CD8-positive, alpha-beta memory T cell (primary cell): ENCODE results near the gene PCDHGA1. TPM values are rescaled to one million over a fixed set of nuclear protein-coding genes. Genes with fewer than 3 reads are reported as not detected.
"Not testable (repeated sequence)": the region's sequence is repeated elsewhere in the genome, so short reads cannot be mapped to it uniquely, and the experiment has no call there.

Experiments used
- CTCF ChIA-PET: fragments of 350-600 bp; sonication (Branson Sonifier 250); formaldehyde crosslinking; loops from one replicate; lab custom pipeline; 2021; ENCODE audit warnings: antibody characterized with exemption; lab: Charles Lee
- POLR2A ChIA-PET: fragments of 350-600 bp; sonication (Branson Sonifier 250); formaldehyde crosslinking; loops from one replicate; lab custom pipeline; 2021; ENCODE audit warnings: antibody characterized with exemption; lab: Charles Lee
- DNase-seq, 5 donors: peaks; one replicate each; pipeline versions ENCODE4 v3.0.0 to v3.0.0-alpha.2; 2020 to 2022; ENCODE audit warnings: mixed read lengths in 1 of 5
- H3K27ac ChIP-seq: one replicate; pipeline ENCODE4 v1.7.0; 2013; ENCODE audit warnings: low read depth, mild to moderate bottlenecking, low read length, moderate library complexity
- H3K27me3 ChIP-seq: 2 replicates; pipeline ENCODE4 v1.7.0; 2013; ENCODE audit warnings: low read length, mild to moderate bottlenecking; ENCODE audit not compliant: insufficient read depth, poor library complexity, severe bottlenecking
- H3K36me3 ChIP-seq: 2 replicates; pipeline ENCODE4 v1.7.0; 2013; ENCODE audit warnings: mild to moderate bottlenecking, low read length, moderate library complexity; ENCODE audit not compliant: insufficient read depth
- H3K4me1 ChIP-seq: 2 replicates; pipeline ENCODE4 v1.7.0; 2013; ENCODE audit warnings: mild to moderate bottlenecking, low read length, moderate library complexity; ENCODE audit not compliant: insufficient read depth
- H3K4me3 ChIP-seq: 2 replicates; pipeline ENCODE4 v1.7.0; 2013; ENCODE audit warnings: mild to moderate bottlenecking, low read length
- H3K9me3 ChIP-seq: 2 replicates; pipeline ENCODE4 v1.7.0; 2013; ENCODE audit warnings: mild to moderate bottlenecking, low read length
- H3K27ac Mint-ChIP-seq, 8 donors: one replicate each; pipeline ENCODE4 v1.8.0; 2020 to 2021; ENCODE audit warnings: mixed read lengths in 8 of 8, mild to moderate bottlenecking in 6 of 8, inconsistent platforms in 3 of 8, moderate library complexity in 3 of 8
- H3K27me3 Mint-ChIP-seq, 2 donors: one replicate each; pipeline ENCODE4 v1.8.0; 2020 to 2021; ENCODE audit warnings: mixed read lengths in 2 of 2, mild to moderate bottlenecking in 1 of 2, moderate library complexity in 1 of 2
- H3K36me3 Mint-ChIP-seq, 3 donors: one replicate each; pipeline ENCODE4 v1.8.0; 2020 to 2021; ENCODE audit warnings: mixed read lengths in 3 of 3, inconsistent platforms in 1 of 3, mild to moderate bottlenecking in 1 of 3
- H3K4me1 Mint-ChIP-seq, 3 donors: one replicate each; pipeline ENCODE4 v1.8.0; 2020 to 2021; ENCODE audit warnings: mixed read lengths in 3 of 3, inconsistent platforms in 1 of 3, mild to moderate bottlenecking in 1 of 3
- H3K4me3 Mint-ChIP-seq, 7 donors: one replicate each; pipeline ENCODE4 v1.8.0; 2020 to 2021; ENCODE audit warnings: mixed read lengths in 7 of 7, mild to moderate bottlenecking in 6 of 7, moderate library complexity in 4 of 7, inconsistent platforms in 2 of 7
- H3K9me3 Mint-ChIP-seq, 5 donors: one replicate each; pipeline ENCODE4 v1.8.0; 2020 to 2022; ENCODE audit warnings: mixed read lengths in 5 of 5, mild to moderate bottlenecking in 3 of 5, moderate library complexity in 2 of 5, inconsistent platforms in 1 of 5
- polyA plus RNA-seq: library from polyadenylated mRNA; unstranded; fragments of 300-500 nt; fragmentation: Illumina TruSeq; gene quantifications from one replicate; pipeline ENCODE4 v1.2.3, GENCODE V29; 2021
- total RNA-seq, 2 experiments: library from RNA; stranded (reverse); gene quantifications; one replicate each; pipeline ENCODE4 v1.2.3, GENCODE V29; 2021

Gene PCDHGA1
- total and polyA plus RNA-seq, 3 experiments from 2014 or later = 0.07 to 0.09 TPM; not detected in 1

DNA sequence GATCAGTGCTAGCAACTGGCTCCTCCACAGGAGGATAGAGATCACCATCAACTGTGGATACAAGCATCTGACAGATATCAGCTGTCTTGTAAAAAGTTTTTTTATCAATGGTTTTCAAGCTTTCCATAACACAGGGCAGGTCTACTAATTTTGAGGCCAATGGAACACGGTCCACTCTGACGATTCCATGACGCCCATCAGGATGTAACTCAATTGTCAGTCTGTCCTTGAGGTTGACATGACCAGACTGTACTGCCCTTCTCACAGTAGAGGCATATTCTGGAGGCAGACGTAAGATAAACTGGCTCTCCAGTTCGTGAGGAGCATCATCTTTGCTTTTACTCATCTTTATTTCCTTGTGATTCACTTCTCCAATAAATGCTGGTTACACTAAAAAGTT, 10.6 kb upstream of the PCDHGA1 start:
- Histone ChIP-seq H3K4me1 (peaks cover 16% of the 10 kb centered on the region), H3K27me3 (no peaks in the 10 kb centered on the region), H3K27ac (no peak overlapping the region), H3K9me3 (peaks cover 53% of the 10 kb centered on the region), H3K36me3 (peaks cover 12% of the 10 kb centered on the region), H3K4me3 (peak overlapping the region; percentile 96)
- CTCF ChIA-PET = interaction anchor here (0.9 to 5.2 kb wide), 25 partner anchors 10 to 318 kb away, joined by 3 to 35 read pairs (median 4); partner anchors contain the start of genes DIAPH1, HDAC3, PCDHGA1 and PCDHGA11
- peak overlapping the region in 6 of 8 donors; percentile 58 to 99 (median 99) for H3K27ac Mint-ChIP-seq
- H3K36me3 Mint-ChIP-seq = peaks cover 28 to 54% (median 50%) of the 10 kb centered on the region in 3 donors
- DNase-seq = no peak
- H3K4me1 Mint-ChIP-seq = peaks cover 26 to 56% (median 31%) of the 10 kb centered on the region in 3 donors
- H3K4me3 Mint-ChIP-seq = peak overlapping the region; percentile 91 to 99 (median 95)
- H3K9me3 Mint-ChIP-seq = peaks cover 47 to 85% (median 77%) of the 10 kb centered on the region in 5 donors
- POLR2A ChIA-PET = interaction anchor here (0.8 to 1.8 kb wide), 7 partner anchors 9 to 672 kb away, joined by 3 to 8 read pairs (median 5); partner anchors contain the start of genes HDAC3, IK, NDUFA2 and PCDHGA1
- peaks cover 3 to 4% of the 10 kb centered on the region in 2 donors for H3K27me3 Mint-ChIP-seq

DNA sequence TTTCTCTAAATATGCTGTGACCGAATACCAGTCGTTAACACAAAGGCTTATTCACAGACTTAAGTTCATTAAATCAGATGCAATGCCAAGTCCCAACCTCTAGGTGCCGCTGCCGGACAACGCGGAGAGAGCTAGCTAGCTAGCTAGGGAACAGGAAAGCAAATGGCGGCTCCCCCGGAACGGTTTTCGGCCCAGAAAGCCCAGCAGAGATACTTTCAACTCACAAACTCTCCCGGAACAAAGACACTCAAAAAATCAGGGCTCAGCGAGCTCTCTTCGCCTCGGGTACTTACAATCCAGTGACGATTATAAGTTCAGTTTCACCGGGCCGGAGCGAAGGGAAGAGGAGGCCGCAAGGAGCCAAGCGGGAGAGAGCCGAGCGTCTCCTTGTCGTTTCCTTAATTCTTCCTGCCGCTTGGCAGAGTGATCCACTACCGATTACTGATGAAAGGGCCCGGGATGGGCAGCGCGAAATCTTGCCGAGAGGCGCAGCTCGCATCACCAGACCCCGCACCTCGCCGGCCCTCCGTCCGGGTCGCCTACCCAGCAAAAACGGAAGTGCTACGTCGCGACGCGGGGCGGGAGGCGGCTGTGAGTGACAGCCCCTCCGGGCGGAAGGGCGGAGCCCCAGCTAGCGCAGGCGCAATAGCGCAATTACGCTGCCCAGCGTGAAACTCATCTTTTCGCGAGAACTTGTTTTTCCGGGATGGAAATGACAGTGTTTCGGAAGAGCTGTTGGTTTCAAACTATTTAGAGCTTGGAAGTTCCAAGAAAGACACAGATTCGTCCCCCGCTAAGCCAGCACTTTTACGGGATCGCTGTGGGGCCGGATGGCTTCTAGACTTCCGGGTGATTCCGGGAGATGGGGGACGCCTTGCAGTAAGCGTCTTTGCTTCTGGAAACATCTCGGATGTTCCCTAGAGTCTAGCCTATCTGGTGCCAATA, 9.8 kb upstream of the PCDHGA1 start, which contains the start of gene TAF7:
Gene TAF7 (minus strand): TSS at position 560 of the 945 bp plus-strand sequence. CDS start 740 bp downstream, outside the sequence.
- peak; percentile 89 to 95 (median 90) for DNase-seq
- Mint-ChIP-seq H3K27ac (peak within 1 kb of the TSS; percentile 95 to 99 (median 99)), H3K27me3 (peaks cover 4% of the 10 kb centered on the region in 2 donors), H3K36me3 (peaks cover 22 to 47% (median 42%) of the 10 kb centered on the region in 3 donors), H3K9me3 (peaks cover 40 to 77% (median 73%) of the 10 kb centered on the region in 5 donors), H3K4me1 (peaks cover 26 to 48% (median 31%) of the 10 kb centered on the region in 3 donors), H3K4me3 (peak within 1 kb of the TSS; percentile 91 to 99 (median 95))
- CTCF ChIA-PET = interaction anchor here (0.9 to 5.2 kb wide), 25 partner anchors 8 to 317 kb away, joined by 3 to 35 read pairs (median 4); partner anchors contain the start of genes DIAPH1, HDAC3, PCDHGA1 and PCDHGA11
- peak within 1 kb of the TSS; percentile 97 for H3K27ac ChIP-seq
- H3K36me3 ChIP-seq = peaks cover 12% of the 10 kb centered on the region
- H3K9me3 ChIP-seq = peaks cover 47% of the 10 kb centered on the region
- H3K4me1 ChIP-seq = peaks cover 16% of the 10 kb centered on the region
- peak within 1 kb of the TSS; percentile 96 for H3K4me3 ChIP-seq
- no peaks in the 10 kb centered on the region for H3K27me3 ChIP-seq
- POLR2A ChIA-PET = interaction anchor here (0.6 to 1.8 kb wide), 10 partner anchors 8 to 919 kb away, joined by 3 to 18 read pairs (median 4); partner anchors contain the start of genes ANKHD1, DIAPH1, HDAC3 and IK

DNA sequence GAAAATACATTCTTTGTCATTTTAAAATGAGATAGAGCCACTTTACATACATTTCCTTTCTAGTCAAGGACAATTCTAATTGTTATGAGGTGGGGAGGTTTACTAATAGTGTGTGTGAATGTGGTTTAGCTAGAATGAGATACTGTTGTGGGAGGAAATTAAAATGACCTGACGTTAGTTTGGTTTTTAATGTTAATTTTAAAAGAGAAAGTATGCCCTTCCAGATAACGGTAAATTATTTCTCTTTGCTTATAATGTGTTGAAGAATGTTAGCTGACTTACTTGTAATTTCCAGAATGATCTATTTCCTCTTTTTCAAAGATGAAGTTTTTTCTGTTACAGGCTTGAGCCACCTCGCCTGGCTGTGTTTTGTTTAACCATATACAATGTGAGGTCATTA, 8.1 kb upstream of the PCDHGA1 start:
- CTCF ChIA-PET = interaction anchor here (1.2 kb wide), 1 partner anchor 236 kb away, joined by 4 read pairs; no protein-coding TSS in a partner anchor
- no peak for DNase-seq
- Histone ChIP-seq H3K27ac (no peak overlapping the region), H3K27me3 (no peaks in the 10 kb centered on the region), H3K4me1 (peaks cover 20% of the 10 kb centered on the region), H3K4me3 (no peak overlapping the region), H3K36me3 (peaks cover 12% of the 10 kb centered on the region), H3K9me3 (peaks cover 39% of the 10 kb centered on the region)
- H3K9me3 Mint-ChIP-seq = peaks cover 38 to 72% (median 62%) of the 10 kb centered on the region in 5 donors
- POLR2A ChIA-PET = no interaction called here
- H3K4me3 Mint-ChIP-seq = peak overlapping the region in 4 of 7 donors; percentile 16 to 91 (median 34)
- peaks cover 19 to 37% (median 32%) of the 10 kb centered on the region in 3 donors for H3K36me3 Mint-ChIP-seq
- H3K27me3 Mint-ChIP-seq = peaks cover 11 to 16% of the 10 kb centered on the region in 2 donors
- H3K27ac Mint-ChIP-seq = peak overlapping the region in 2 of 8 donors; percentile 27 to 99
- peaks cover 35 to 57% (median 41%) of the 10 kb centered on the region in 3 donors for H3K4me1 Mint-ChIP-seq

DNA sequence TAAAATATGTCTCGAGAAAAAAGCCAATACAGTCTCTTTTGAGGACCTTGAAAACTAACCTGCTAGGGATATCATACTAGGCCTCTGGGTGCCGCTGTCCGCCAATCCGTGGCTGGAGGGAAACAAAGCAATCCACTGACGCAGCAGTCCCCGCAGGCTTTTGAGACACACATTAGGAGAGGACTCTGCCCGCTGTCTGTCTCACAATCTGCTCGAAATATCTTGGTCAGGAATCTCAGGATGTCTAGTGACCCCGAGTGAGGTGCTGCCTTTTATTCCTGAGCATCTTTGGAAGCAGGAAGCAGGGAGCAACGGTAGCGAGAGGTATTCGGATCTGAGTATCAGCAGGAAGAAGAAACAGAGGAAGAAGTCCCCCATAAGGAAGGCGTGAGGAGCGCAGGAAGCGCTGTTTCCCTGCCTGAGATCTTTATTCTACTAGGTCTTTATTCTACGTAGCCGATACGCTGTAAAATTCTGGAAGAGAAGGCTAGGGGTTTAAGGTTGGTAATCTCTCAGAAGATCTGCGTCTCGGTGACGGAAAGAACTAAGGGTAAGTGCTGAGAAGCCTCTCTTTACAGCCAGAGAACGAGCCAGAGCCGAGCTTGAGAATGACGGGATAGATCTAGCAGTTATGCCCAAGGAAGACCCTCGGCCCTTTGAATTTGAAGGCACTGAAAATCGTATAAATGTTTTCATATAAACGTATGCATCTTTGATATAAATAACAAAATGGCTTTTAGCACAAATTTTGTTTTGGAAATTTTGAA, 4.0 kb upstream of the PCDHGA1 start:
- CTCF ChIA-PET = interaction anchor here (0.8 to 2.1 kb wide), 4 partner anchors 195 to 237 kb away, joined by 3 to 5 read pairs (median 4); no protein-coding TSS in a partner anchor
- Histone ChIP-seq H3K36me3 (no peaks in the 10 kb centered on the region), H3K4me1 (peaks cover 8% of the 10 kb centered on the region), H3K4me3 (peak overlapping the region; percentile 60), H3K27me3 (peaks cover 3% of the 10 kb centered on the region), H3K9me3 (peaks cover 13% of the 10 kb centered on the region), H3K27ac (no peak overlapping the region)
- Mint-ChIP-seq H3K27ac (peak overlapping the region; percentile 25 to 96 (median 92)), H3K4me1 (peaks cover 9 to 31% (median 12%) of the 10 kb centered on the region in 3 donors), H3K9me3 (peaks cover 16 to 63% (median 52%) of the 10 kb centered on the region in 5 donors), H3K36me3 (peaks cover 2 to 4% (median 4%) of the 10 kb centered on the region in 3 donors), H3K27me3 (peaks cover 35 to 51% of the 10 kb centered on the region in 2 donors), H3K4me3 (peak overlapping the region; percentile 81 to 96 (median 94))
- POLR2A ChIA-PET = interaction anchor here (0.6 to 1.0 kb wide), 3 partner anchors 199 to 238 kb away, joined by 4 to 8 read pairs (median 4); no protein-coding TSS in a partner anchor
- peak; percentile 22 to 79 (median 59) for DNase-seq

DNA sequence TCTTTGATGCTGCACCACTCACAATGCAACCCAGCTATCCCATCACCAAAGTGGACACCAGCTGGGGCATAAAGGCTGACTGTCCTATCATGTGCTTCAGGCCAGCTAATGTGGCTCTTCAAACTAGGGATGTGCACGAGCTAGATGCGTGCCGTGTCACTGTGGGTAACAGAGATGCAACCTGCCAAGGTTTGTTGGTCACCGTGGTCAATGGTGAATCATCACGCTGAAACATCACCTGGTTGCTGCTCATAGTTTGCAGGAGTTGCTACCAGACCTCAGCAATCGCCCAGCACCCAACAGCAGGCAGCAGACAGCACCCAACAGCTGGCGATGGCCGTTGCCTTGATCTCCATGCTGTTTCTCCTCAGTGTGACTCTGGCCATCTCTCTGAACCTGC, 2.1 kb upstream of the PCDHGA1 start:
- peaks cover 14 to 58% (median 52%) of the 10 kb centered on the region in 5 donors for H3K9me3 Mint-ChIP-seq
- Histone ChIP-seq H3K36me3 (no peaks in the 10 kb centered on the region), H3K27me3 (peaks cover 3% of the 10 kb centered on the region), H3K4me3 (no peak overlapping the region), H3K9me3 (no peaks in the 10 kb centered on the region), H3K4me1 (peaks cover 4% of the 10 kb centered on the region), H3K27ac (no peak overlapping the region)
- peaks cover 9 to 18% (median 10%) of the 10 kb centered on the region in 3 donors for H3K4me1 Mint-ChIP-seq
- no peak overlapping the region for H3K27ac Mint-ChIP-seq
- H3K36me3 Mint-ChIP-seq = peaks cover 1 to 6% (median 2%) of the 10 kb centered on the region in 3 donors
- no peak for DNase-seq
- ChIA-PET CTCF (interaction anchor here (1.0 to 3.5 kb wide), 3 partner anchors 9 to 236 kb away, joined by 4 to 28 read pairs (median 5); partner anchors contain the start of gene TAF7), POLR2A (interaction anchor here (1.0 kb wide), 1 partner anchor 8 kb away, joined by 3 read pairs; no protein-coding TSS in a partner anchor)
- peaks cover 46 to 64% of the 10 kb centered on the region in 2 donors for H3K27me3 Mint-ChIP-seq
- no peak overlapping the region for H3K4me3 Mint-ChIP-seq

DNA sequence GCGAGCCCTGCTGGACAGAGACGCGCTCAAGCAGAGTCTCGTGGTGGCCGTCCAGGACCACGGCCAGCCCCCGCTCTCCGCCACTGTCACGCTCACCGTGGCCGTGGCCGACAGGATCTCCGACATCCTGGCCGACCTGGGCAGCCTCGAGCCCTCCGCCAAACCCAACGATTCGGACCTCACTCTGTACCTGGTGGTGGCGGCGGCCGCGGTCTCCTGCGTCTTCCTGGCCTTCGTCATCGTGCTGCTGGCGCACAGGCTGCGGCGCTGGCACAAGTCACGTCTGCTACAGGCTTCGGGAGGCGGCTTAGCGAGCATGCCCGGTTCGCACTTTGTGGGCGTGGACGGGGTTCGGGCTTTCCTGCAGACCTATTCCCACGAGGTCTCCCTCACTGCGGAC, 2.3 kb downstream of the PCDHGA1 start:
- DNase-seq, H3K4me1 ChIP-seq, H3K27me3 ChIP-seq, H3K4me1 Mint-ChIP-seq, H3K4me3 Mint-ChIP-seq, H3K9me3 ChIP-seq, H3K27ac Mint-ChIP-seq, H3K36me3 ChIP-seq, H3K27ac ChIP-seq, H3K4me3 ChIP-seq, POLR2A ChIA-PET: not testable (repeated sequence)
- peaks cover 73 to 86% of the 10 kb centered on the region in 2 donors for H3K27me3 Mint-ChIP-seq
- peaks cover 41 to 78% (median 74%) of the 10 kb centered on the region in 5 donors for H3K9me3 Mint-ChIP-seq
- CTCF ChIA-PET = interaction anchor here (2.8 kb wide), 1 partner anchor 12 kb away, joined by 12 read pairs; the partner anchor contains the start of gene TAF7
- H3K36me3 Mint-ChIP-seq = peaks cover 4 to 20% (median 7%) of the 10 kb centered on the region in 3 donors
